Adrenal gland (tissue), 12 donors: ENCODE measurements around the gene DDX49. TPM values are rescaled to one million over a fixed set of nuclear protein-coding genes. Genes with fewer than 3 reads are reported as not detected.

Experiments used
- DNase-seq, 7 donors: peaks; one replicate each; pipeline ENCODE4 v3.0.0-alpha.2; 2019 to 2020
- H3K27ac ChIP-seq, 5 donors: fragments of 200-600 bp; sonication (generic) in 4 of 5; 1 replicate in 3 of 5; 2 replicates in 2 of 5; pipeline versions ENCODE4 v1.5.1 to v1.8.0; 2016 to 2020; ENCODE audit warnings: mild to moderate bottlenecking in 1 of 5
- H3K27me3 ChIP-seq: fragments of 200-600 bp; 2 replicates; pipeline ENCODE4 v1.8.0; 2021
- H3K36me3 ChIP-seq, 2 donors: fragments of 200-600 bp; replicated peaks in 1 of 2; 1 replicate in 1 of 2; 2 replicates in 1 of 2; pipeline versions ENCODE4 v1.5.1 to v1.8.0; 2018 to 2022
- H3K4me1 ChIP-seq, 2 donors: fragments of 200-600 bp; replicated peaks in 1 of 2; 1 replicate in 1 of 2; 2 replicates in 1 of 2; pipeline versions ENCODE4 v1.5.1 to v1.8.0; 2018 to 2021
- H3K4me3 ChIP-seq, 4 donors: fragments of 200-600 bp; sonication (generic) in 3 of 4; one replicate each; pipeline ENCODE4 v1.5.1; 2016 to 2018
- H3K9me3 ChIP-seq, 3 donors: fragments of 200-600 bp; sonication (generic) in 1 of 3; replicated peaks in 1 of 3; 1 replicate in 2 of 3; 2 replicates in 1 of 3; pipeline versions ENCODE4 v1.5.1 to v1.8.0; 2016 to 2021
- POLR2A ChIP-seq, 2 donors: fragments of 450-650 bp; IDR thresholded peaks; one replicate each; pipeline ENCODE4 v1.6.1; 2017; ENCODE audit warnings: antibody characterized with exemption in 2 of 2, mild to moderate bottlenecking in 2 of 2, moderate library complexity in 1 of 2
- WGBS, 4 donors: extraction: QIAGEN DNeasy Blood & Tissue Kit in 2 of 4; methylation state at CpG; one replicate each; pipeline versions ENCODE4 v1.1.5 to v1.1.7; 2013 to 2017; 5-methylcytosine and 5-hydroxymethylcytosine counted together
- intact Hi-C, 2 donors: fragments of 100-400 bp; cut with DNase I; formaldehyde crosslinking; loops; one replicate each; pipeline versions ENCODE4 v1.14.1 to v1.15.0; 2022 to 2023
- polyA plus RNA-seq, 3 donors: library from polyadenylated mRNA; stranded (reverse); fragments of 200-250 nt in 2 of 3; fragments of 350-450 nt in 1 of 3; fragmentation: Illumina TruSeq in 1 of 3; extraction: RNeasy Lipid Tissue Mini Kit (QIAGEN cat#74804) in 1 of 3; gene quantifications; one replicate each; pipeline ENCODE4 v1.2.3, GENCODE V29; 2013 to 2014
- total RNA-seq, 9 donors: library from RNA; depleted of rRNA in 4 of 9; stranded (reverse); fragments of >200 nt in 4 of 9; fragments of 120-200 nt in 1 of 9; fragmentation: NEBNext Ultra II Directional in 1 of 9; extraction: Animal tissue kit (Norgen Biotek cat#: 25700) in 1 of 9; gene quantifications; one replicate each; pipeline versions ENCODE4 v1.1.0 to v1.2.4, GENCODE V29; 2013 to 2023
- TF ChIP-seq, protein P1 (sequence below), 6 experiments: fragments of 450-650 bp in 4 of 6; fragments of 200-600 bp in 2 of 6; sonication (generic) in 1 of 6; IDR thresholded peaks; 1 replicate in 5 of 6; 2 replicates in 1 of 6; pipeline versions ENCODE4 v1.5.1 to v1.8.0; 2016 to 2021; ENCODE audit warnings: antibody characterized with exemption in 6 of 6, mild to moderate bottlenecking in 2 of 6, moderate library complexity in 1 of 6
- donor health status: healthy with polysubstance abuse.
- donor health status: Bipolar disorder and iron deficiency.
- donor health status: DM: yes; HTN: yes; CAD: no.
- donor health status: DM: no; HTN: no; CAD: no.
- donor health status: DM: no; HTN: no; CAD: no.
- donor health status: DM: yes; HTN: yes; CAD: no.

DDX49 gene
- total and polyA plus RNA-seq, 12 donors = 29.1 to 105 (median 47.7) TPM

GRCh38 chr19:18975011-18975410, 55.5 kb downstream of the DDX49 start:
- no peak overlapping the region for H3K27ac ChIP-seq
- no peaks in the 10 kb centered on the region for H3K9me3 ChIP-seq
- 88 to 98% (median 93%) methylated on average over 3 of the region's 3 CpGs for WGBS, 4 donors
- DNase-seq = no peak
- no peak overlapping the region for H3K4me3 ChIP-seq
- peaks cover 6 to 20% of the 10 kb centered on the region in 2 donors for H3K4me1 ChIP-seq
- no peaks in the 10 kb centered on the region for H3K27me3 ChIP-seq
- intact Hi-C loops = no loop called here
- H3K36me3 ChIP-seq = no peaks in the 10 kb centered on the region
- TF ChIP-seq, protein P1, sequence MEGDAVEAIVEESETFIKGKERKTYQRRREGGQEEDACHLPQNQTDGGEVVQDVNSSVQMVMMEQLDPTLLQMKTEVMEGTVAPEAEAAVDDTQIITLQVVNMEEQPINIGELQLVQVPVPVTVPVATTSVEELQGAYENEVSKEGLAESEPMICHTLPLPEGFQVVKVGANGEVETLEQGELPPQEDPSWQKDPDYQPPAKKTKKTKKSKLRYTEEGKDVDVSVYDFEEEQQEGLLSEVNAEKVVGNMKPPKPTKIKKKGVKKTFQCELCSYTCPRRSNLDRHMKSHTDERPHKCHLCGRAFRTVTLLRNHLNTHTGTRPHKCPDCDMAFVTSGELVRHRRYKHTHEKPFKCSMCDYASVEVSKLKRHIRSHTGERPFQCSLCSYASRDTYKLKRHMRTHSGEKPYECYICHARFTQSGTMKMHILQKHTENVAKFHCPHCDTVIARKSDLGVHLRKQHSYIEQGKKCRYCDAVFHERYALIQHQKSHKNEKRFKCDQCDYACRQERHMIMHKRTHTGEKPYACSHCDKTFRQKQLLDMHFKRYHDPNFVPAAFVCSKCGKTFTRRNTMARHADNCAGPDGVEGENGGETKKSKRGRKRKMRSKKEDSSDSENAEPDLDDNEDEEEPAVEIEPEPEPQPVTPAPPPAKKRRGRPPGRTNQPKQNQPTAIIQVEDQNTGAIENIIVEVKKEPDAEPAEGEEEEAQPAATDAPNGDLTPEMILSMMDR (IDR thresholded peaks at IDR 0.05) = no peak
- no peak for TF ChIP-seq POLR2A (IDR thresholded peaks at IDR 0.05)

- TF ChIP-seq, protein P1 (IDR thresholded peaks at IDR 0.05) = no peak
- TF ChIP-seq POLR2A (IDR thresholded peaks at IDR 0.05) = no peak
- Histone ChIP-seq H3K4me1 (peaks cover 0 to 12% of the 10 kb centered on the region in 2 donors), H3K36me3 (no peaks in the 10 kb centered on the region), H3K27ac (no peak overlapping the region), H3K4me3 (no peak overlapping the region), H3K9me3 (no peaks in the 10 kb centered on the region), H3K27me3 (no peaks in the 10 kb centered on the region)
- intact Hi-C loops = no loop called here
- no peak for DNase-seq
- whole genome bisulfite sequencing, 4 donors = 65 to 78% (median 78%) methylated on average over 10 of the region's 10 CpGs
These were observed 56.4 kb downstream of the DDX49 start for GRCh38 chr19:18975869-18976268.

Other genes with a start within 250 kb of the DDX49 start
- 10 to 100 TPM in 6 of 9 donors, 1 to 10 TPM in 3; 3.1 to 22.5 (median 10.2) TPM for gene CRTC1, start 236.0 kb upstream of the DDX49 start, total RNA-seq
- 10 to 100 TPM in 2 of 3 donors, 1 to 10 TPM in 1; 4.6 to 38.1 (median 18.1) TPM for gene CRTC1, start 236.0 kb upstream of the DDX49 start, polyA plus RNA-seq
- under 1 TPM in 1 of 9 donors, not detected in 8; 0.11 TPM for gene COMP, start 128.4 kb upstream of the DDX49 start, total RNA-seq
- gene COMP, start 128.4 kb upstream of the DDX49 start, polyA plus RNA-seq = under 1 TPM in 2 of 3 donors, not detected in 1; 0.16 to 0.17 TPM
- 100 to 1,000 TPM in 1 of 9 donors, 10 to 100 TPM in 8; 31.1 to 141 (median 78.7) TPM for gene UPF1, start 87.8 kb upstream of the DDX49 start, total RNA-seq
- gene UPF1, start 87.8 kb upstream of the DDX49 start, polyA plus RNA-seq = 10 to 100 TPM; 27.6 to 80.8 (median 55.1) TPM
- 1 to 10 TPM in 3 of 9 donors, under 1 TPM in 3, not detected in 3; 0.29 to 2.8 (median 1.1) TPM for gene CERS1, start 23.6 kb upstream of the DDX49 start, total RNA-seq
- gene CERS1, start 23.6 kb upstream of the DDX49 start, polyA plus RNA-seq = 1 to 10 TPM; 1.8 to 4.3 (median 2.8) TPM
- gene COPE, start 328 bp upstream of the DDX49 start, total RNA-seq = 100 to 1,000 TPM; 208 to 400 (median 306) TPM
- 100 to 1,000 TPM in 2 of 3 donors, 10 to 100 TPM in 1; 45.1 to 298 (median 245) TPM for gene COPE, start 328 bp upstream of the DDX49 start, polyA plus RNA-seq
- 10 to 100 TPM; 20.7 to 97.1 (median 34.1) TPM for gene HOMER3, start 21.5 kb downstream of the DDX49 start, total RNA-seq
- 100 to 1,000 TPM in 1 of 3 donors, 10 to 100 TPM in 2; 13.9 to 130 (median 43.2) TPM for gene HOMER3, start 21.5 kb downstream of the DDX49 start, polyA plus RNA-seq
- 10 to 100 TPM; 22.0 to 87.6 (median 49.9) TPM for gene SUGP2, start 113.8 kb downstream of the DDX49 start, total RNA-seq
- gene SUGP2, start 113.8 kb downstream of the DDX49 start, polyA plus RNA-seq = 100 to 1,000 TPM in 2 of 3 donors, 10 to 100 TPM in 1; 39.6 to 291 (median 176) TPM
- 10 to 100 TPM; 16.7 to 31.5 (median 26.7) TPM for gene ARMC6, start 113.9 kb downstream of the DDX49 start, total RNA-seq
- gene ARMC6, start 113.9 kb downstream of the DDX49 start, polyA plus RNA-seq = 10 to 100 TPM; 26.5 to 39.3 (median 38.5) TPM
- 10 to 100 TPM in 7 of 9 donors, 1 to 10 TPM in 2; 5.7 to 14.3 (median 12.6) TPM for gene SLC25A42, start 144.3 kb downstream of the DDX49 start, total RNA-seq
- 10 to 100 TPM in 1 of 3 donors, 1 to 10 TPM in 2; 6.2 to 11.9 (median 10.0) TPM for gene SLC25A42, start 144.3 kb downstream of the DDX49 start, polyA plus RNA-seq
- gene TMEM161A, start 218.8 kb downstream of the DDX49 start, total RNA-seq = 10 to 100 TPM; 27.0 to 83.8 (median 37.7) TPM
- gene TMEM161A, start 218.8 kb downstream of the DDX49 start, polyA plus RNA-seq = 10 to 100 TPM in 2 of 3 donors, 1 to 10 TPM in 1; 5.5 to 52.8 (median 44.4) TPM